Subcutaneous adipose tissue (tissue), 4 donors: ENCODE results near the gene URB1. TPM values are rescaled to one million over a fixed set of nuclear protein-coding genes. Genes with fewer than 3 reads are reported as not detected.

Experiments
- total RNA-seq, 4 donors: library from RNA; depleted of rRNA; stranded (reverse); fragments of >200 nt; gene quantifications; one replicate each; pipeline ENCODE4 v1.1.0, GENCODE V29; 2016
- TF ChIP-seq, protein P1 (sequence below): fragments of 450-650 bp; IDR thresholded peaks from one replicate; pipeline ENCODE4 v1.5.1; 2016; ENCODE audit warnings: low read depth, mild to moderate bottlenecking, control low read depth, antibody characterized with exemption, moderate library complexity

The URB1 gene
- total RNA-seq, 4 donors from 2014 or later: 9.3 to 18.6 (median 14.2) TPM

DNA sequence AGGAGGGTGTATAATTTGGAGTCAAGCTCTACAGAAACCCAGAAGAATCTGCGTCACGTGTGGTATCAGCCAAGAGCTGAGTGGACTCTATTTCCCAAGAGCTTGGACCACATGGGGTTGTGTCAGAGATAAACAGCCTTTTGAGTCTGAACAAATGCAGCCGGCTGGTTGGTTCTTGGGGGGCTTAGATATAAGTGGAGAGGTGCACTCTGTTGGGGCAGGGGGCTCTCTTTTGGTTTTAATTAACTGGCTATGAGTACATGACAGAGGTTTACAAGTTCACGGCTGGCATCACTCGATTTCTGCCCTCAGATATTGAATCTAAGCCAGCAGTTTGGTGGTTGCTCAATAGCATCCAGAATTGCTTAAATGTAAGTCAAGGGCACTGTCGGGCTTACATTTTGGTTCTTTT is 94.7 kb downstream of the URB1 start:
- TF ChIP-seq, protein P1, sequence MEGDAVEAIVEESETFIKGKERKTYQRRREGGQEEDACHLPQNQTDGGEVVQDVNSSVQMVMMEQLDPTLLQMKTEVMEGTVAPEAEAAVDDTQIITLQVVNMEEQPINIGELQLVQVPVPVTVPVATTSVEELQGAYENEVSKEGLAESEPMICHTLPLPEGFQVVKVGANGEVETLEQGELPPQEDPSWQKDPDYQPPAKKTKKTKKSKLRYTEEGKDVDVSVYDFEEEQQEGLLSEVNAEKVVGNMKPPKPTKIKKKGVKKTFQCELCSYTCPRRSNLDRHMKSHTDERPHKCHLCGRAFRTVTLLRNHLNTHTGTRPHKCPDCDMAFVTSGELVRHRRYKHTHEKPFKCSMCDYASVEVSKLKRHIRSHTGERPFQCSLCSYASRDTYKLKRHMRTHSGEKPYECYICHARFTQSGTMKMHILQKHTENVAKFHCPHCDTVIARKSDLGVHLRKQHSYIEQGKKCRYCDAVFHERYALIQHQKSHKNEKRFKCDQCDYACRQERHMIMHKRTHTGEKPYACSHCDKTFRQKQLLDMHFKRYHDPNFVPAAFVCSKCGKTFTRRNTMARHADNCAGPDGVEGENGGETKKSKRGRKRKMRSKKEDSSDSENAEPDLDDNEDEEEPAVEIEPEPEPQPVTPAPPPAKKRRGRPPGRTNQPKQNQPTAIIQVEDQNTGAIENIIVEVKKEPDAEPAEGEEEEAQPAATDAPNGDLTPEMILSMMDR: no peak

DNA sequence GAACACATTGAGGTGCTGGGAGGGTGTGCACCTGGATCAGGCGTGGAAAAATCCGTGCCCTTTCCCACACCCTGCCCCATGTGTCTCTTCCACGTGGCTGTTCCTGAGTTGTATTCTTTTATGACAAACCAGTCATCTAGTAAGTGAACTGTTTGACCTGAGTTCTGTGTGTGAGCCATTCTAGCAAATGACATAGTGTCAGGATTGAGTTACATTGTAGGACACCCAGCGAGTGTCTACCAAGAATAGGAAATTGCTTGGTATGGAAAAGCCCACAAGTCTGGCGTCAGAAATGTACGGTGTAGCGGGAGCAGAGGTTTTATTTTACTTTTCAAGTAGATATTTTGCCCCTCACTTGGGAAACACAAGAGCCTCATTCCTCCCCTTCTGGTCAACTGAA is 95.4 kb downstream of the URB1 start:
- TF ChIP-seq, protein P1: no peak

DNA sequence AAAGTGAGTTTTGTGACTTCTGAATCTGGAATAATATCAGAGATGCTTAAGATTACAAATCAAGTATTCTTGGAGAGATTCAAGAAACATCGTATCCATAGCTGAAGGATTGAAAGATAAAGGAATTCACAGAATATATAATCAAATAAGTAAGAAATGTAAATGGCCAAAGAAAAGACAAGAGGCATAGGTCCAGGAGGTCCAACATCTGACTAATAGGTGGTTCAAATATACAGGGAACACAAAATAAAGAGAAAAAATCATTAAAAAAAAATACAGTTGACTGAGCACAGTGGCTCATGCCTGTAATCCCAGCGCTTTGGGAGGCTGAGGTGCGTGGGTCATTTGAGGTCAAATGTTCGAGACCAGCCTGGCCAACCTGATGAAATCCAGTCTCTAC is 107.3 kb downstream of the URB1 start:
- TF ChIP-seq, protein P1: no peak

DNA sequence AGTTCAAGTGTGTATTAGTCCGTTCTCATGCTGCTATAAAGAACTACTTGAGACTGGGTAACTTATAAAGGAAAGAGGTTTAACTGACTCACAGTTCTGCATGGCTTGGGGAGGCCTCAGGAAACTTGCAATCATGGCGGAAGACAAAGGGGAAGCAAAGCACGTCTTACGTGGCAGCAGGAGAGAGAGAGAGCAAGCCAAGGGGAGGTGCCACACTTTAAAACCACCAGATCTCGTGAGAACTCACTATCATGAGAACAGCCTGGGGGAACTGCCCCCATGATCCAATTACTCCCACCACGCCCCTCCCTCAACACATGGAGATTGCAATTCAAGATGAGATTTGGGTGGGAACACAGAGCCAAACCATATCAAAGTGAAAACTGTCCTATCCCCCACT is 109.8 kb downstream of the URB1 start:
- TF ChIP-seq, protein P1: no peak

DNA sequence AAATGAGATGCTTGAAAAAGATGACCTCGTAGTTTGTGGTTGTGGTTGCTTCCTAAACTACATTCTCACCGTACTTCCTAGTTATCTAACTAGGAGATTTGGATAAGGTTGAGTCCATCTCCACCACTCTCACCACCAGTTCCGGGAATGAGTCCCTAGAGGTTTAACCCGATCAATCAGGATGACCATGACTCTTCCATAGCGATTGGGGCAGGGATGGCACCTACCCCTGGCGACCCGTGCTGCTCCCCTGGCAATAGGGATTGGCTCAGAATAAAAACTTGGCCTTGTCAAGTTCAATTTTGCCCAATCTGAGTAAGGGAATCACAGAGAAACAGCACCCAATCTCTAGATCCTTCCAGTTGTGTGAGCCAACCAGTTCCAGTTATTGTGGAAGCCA is 111.3 kb downstream of the URB1 start:
- TF ChIP-seq, protein P1: no peak

DNA sequence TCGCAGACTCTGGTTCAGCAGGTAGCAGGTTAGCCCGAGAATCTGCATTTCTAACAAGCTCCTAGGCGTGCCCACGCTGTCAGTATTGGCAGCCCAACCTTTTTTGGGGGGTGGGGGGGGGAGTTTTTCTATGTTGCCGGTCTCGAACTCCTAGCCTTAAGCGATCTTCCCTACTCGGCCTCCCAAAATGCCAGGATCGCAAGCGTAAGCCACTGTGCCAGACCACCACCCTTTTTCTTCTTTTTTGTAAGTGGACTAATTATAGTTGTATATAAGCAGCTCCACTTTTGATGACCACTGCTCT is 113.5 kb downstream of the URB1 start:
- TF ChIP-seq, protein P1: no peak

DNA sequence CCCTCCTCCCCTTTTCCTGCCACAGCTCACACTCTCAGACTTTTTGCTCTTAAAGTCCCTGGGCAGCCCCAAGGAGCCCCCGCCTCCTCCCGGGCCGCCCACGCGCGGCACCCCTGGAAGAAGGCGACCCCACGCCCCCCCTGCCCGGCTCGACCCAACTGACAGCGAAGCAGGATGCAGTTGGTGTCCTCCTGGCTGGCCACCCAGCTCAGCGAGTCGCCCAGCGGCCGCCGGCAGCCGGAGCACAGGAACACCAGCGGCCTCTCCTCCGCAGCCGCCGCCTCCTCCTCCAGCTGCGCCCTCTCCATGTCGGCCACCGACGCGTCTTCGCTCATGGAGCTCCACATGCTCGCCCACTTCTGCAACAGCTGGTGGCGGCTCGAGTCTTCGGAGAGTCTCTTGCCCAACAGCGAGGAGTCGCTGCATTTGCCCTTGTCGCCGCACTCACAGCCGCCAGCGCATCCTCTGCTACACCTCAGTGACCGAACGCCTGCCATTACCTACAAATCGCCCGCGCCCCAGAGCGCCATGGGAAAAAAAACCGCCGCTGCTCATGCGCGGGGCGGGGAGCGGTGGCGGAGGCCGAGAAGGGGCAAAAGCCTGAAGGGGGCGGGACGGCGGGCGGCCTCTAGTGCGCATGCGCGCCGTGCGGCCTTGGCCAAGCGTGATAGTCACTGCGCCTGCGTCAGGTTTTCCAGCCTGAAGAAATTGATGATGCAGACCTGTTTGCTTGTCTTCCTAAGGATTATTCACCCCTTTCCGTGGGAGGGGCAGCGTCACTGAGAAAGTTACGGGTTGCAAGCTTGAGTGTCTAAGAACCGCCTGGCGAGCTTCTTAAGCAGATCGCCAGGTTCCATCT is 114.1 kb downstream of the URB1 start, which contains the start of gene MIS18A:
Gene MIS18A (minus strand): TSS at position 532 of the 859 bp plus-strand sequence. CDS start 35 bp downstream, at position 497.
- TF ChIP-seq, protein P1: no peak
